BE2C (cell line): ENCODE data around the gene ULBP1.
A peak's percentile ranks its signal among the peaks of the same experiment; 100 is the strongest.
"Not testable (repeated sequence)": the region's sequence is repeated elsewhere in the genome, so short reads cannot be mapped to it uniquely, and the experiment has no call there.

Experiments used
- DNase-seq: peaks from one replicate; pipeline ENCODE4 v3.0.0-alpha.2; 2020
- H3K27me3 ChIP-seq: fragments of 250-450 bp; sonication (Bioruptor Pico); 2 replicates; pipeline ENCODE4 v1.5.1; 2020; ENCODE audit warnings: mild to moderate bottlenecking
- H3K36me3 ChIP-seq: fragments of 250-450 bp; sonication (Bioruptor Pico); 2 replicates; pipeline ENCODE4 v1.5.1; 2020; ENCODE audit warnings: mild to moderate bottlenecking
- H3K4me1 ChIP-seq: fragments of 250-450 bp; sonication (Bioruptor Pico); 2 replicates; pipeline ENCODE4 v1.5.1; 2020
- H3K4me3 ChIP-seq: 2 replicates; pipeline ENCODE4 v1.5.1; 2011; ENCODE audit warnings: low read depth, low read length
- H3K9me3 ChIP-seq: fragments of 250-450 bp; sonication (Bioruptor Pico); 2 replicates; pipeline ENCODE4 v1.5.1; 2020
- CTCF ChIP-seq: IDR thresholded peaks from 2 replicates; pipeline ENCODE4 v1.5.1; 2012; ENCODE audit warnings: mild to moderate bottlenecking, low read depth, low read length

ULBP1 gene

GRCh38 chr6:149961728-149962425 is 1.9 kb upstream of the ULBP1 start:
- Histone ChIP-seq H3K4me3 (no peak overlapping the region), H3K27me3 (peaks cover 55% of the 10 kb centered on the region), H3K9me3 (no peaks in the 10 kb centered on the region), H3K4me1 (no peaks in the 10 kb centered on the region), H3K36me3 (no peaks in the 10 kb centered on the region)
- peak; percentile 40 for DNase-seq
- TF ChIP-seq CTCF, result peak; percentile 41

- no peak for DNase-seq
- no peaks in the 10 kb centered on the region for H3K9me3 ChIP-seq
- H3K36me3 ChIP-seq, result no peaks in the 10 kb centered on the region
- TF ChIP-seq CTCF, result no peak
- H3K4me1 ChIP-seq, result no peaks in the 10 kb centered on the region
- H3K4me3 ChIP-seq, result peak overlapping the region; percentile 65
- peaks cover 48% of the 10 kb centered on the region for H3K27me3 ChIP-seq
Observed at GRCh38 chr6:149962461-149963211, 1.1 kb upstream of the ULBP1 start.

- H3K27me3 ChIP-seq, result peaks cover 44% of the 10 kb centered on the region
- TF ChIP-seq CTCF, result no peak
Observed at GRCh38 chr6:149963212-149963461, 606 bp upstream of the ULBP1 start.

GRCh38 chr6:149964308-149965193 is 808 bp downstream of the ULBP1 start:
- Histone ChIP-seq H3K36me3 (no peaks in the 10 kb centered on the region), H3K9me3 (no peaks in the 10 kb centered on the region), H3K4me3 (peak overlapping the region; percentile 65), H3K4me1 (no peaks in the 10 kb centered on the region), H3K27me3 (peaks cover 43% of the 10 kb centered on the region)
- DNase-seq, result no peak
- no peak for TF ChIP-seq CTCF

More at GRCh38 chr6:149963212-149963461, 606 bp upstream of the ULBP1 start:
- no peak for DNase-seq
- peak overlapping the region; percentile 65 for H3K4me3 ChIP-seq
- H3K36me3 ChIP-seq, result no peaks in the 10 kb centered on the region
- no peaks in the 10 kb centered on the region for H3K4me1 ChIP-seq
- H3K9me3 ChIP-seq, result no peaks in the 10 kb centered on the region

- Histone ChIP-seq H3K4me3 (peak overlapping the region; percentile 65; the same call in 1 of the 2 replicates), H3K9me3 (no peaks in the 10 kb centered on the region), H3K27me3 (peaks cover 40% of the 10 kb centered on the region), H3K36me3 (no peaks in the 10 kb centered on the region), H3K4me1 (no peaks in the 10 kb centered on the region)
- DNase-seq, result no peak
- no peak for TF ChIP-seq CTCF
Observed at GRCh38 chr6:149965194-149966020, 1.7 kb downstream of the ULBP1 start.

- H3K9me3 ChIP-seq, H3K4me1 ChIP-seq, H3K36me3 ChIP-seq, DNase-seq, H3K4me3 ChIP-seq: not testable (repeated sequence)
- peaks cover 34% of the 10 kb centered on the region for H3K27me3 ChIP-seq
Observed at GRCh38 chr6:149966319-149966718, 2.6 kb downstream of the ULBP1 start.
